ENCODE data around the gene CENPB.
A peak's percentile ranks its signal among the peaks of the same experiment; 100 is the strongest.

Gene CENPB

GRCh38 chr20:3820901-3821727 lies 34.6 kb upstream of the CENPB start:
- Histone ChIP-seq H3K4me2 (ENCODE audit: insufficient read depth, low read length, poor library complexity, severe bottlenecking) (peak overlapping the region; percentile 78), H3K4ac (ENCODE audit: low read length) (no peak overlapping the region), H3K9me3 (replicated peaks in 1 of 2; ENCODE audit: control insufficient read depth in 2 of 2, insufficient read depth in 1 of 2, low read depth in 1 of 2, low read length in 2 of 2) (no peaks in the 10 kb centered on the region), H3K18ac (ENCODE audit: low read length) (peak overlapping the region; percentile 87), H3K27me3 (ENCODE audit: control insufficient read depth in 3 of 3, insufficient read depth in 3 of 3, low read depth in 1 of 3, low read length in 3 of 3) (no peaks in the 10 kb centered on the region), H2BK120ac (ENCODE audit: low read depth, low read length) (no peak overlapping the region), H3K23ac (ENCODE audit: low read depth, low read length, poor library complexity) (no peak overlapping the region), H3K27ac (replicated peaks; ENCODE audit: low read length) (peak overlapping the region; percentile 29), H4K91ac (ENCODE audit: low read depth, low read length, poor library complexity) (no peak overlapping the region), H3K4me3 (ENCODE audit: low read length in 2 of 2) (peak overlapping the region; percentile 82 to 94), H2AFZ (ENCODE audit: low read length) (peak overlapping the region; percentile 100), H3K79me1 (ENCODE audit: low read depth, low read length) (peaks cover 3% of the 10 kb centered on the region), H2BK12ac (ENCODE audit: low read length) (no peak overlapping the region), H2BK5ac (ENCODE audit: low read length) (no peak overlapping the region), H3K14ac (ENCODE audit: low read length) (no peak overlapping the region), H3K36me3 (replicated peaks in 1 of 2; ENCODE audit: control insufficient read depth in 2 of 2, insufficient read depth in 2 of 2, low read length in 2 of 2) (peaks cover 6 to 24% of the 10 kb centered on the region in 2 donors), H2BK15ac (ENCODE audit: low read length) (no peak overlapping the region), H3K9ac (ENCODE audit: low read depth, low read length, poor library complexity) (no peak overlapping the region), H3K4me1 (ENCODE audit: control insufficient read depth in 2 of 2, insufficient read depth in 1 of 2, low read depth in 1 of 2, low read length in 2 of 2) (peaks cover 5 to 6% of the 10 kb centered on the region in 2 donors), H4K8ac (ENCODE audit: low read depth, low read length) (no peak overlapping the region), H2AK5ac (ENCODE audit: low read depth, low read length) (no peak overlapping the region)
- DNase-seq (ENCODE audit: low spot score): no peak
- no CpG with 5 or more reads among the region's 20 CpGs for WGBS, 2 donors (ENCODE audit: extremely low coverage in 2 of 2, insufficient read length in 2 of 2, insufficient replicate concordance in 1 of 2)

GRCh38 chr20:3820048-3820900 lies 33.7 kb upstream of the CENPB start, which contains the start of gene AP5S1:
Gene AP5S1 (plus strand): TSS chr20:3820547. CDS start chr20:3822118, 1,571 bp downstream.
- H3K9ac ChIP-seq (ENCODE audit: low read depth, low read length, poor library complexity): peak within 1 kb of the TSS; percentile 99
- peak within 1 kb of the TSS; percentile 96 for H3K27ac ChIP-seq (replicated peaks; ENCODE audit: low read length)
- no peak within 1 kb of the TSS for H3K4ac ChIP-seq (ENCODE audit: low read length)
- H3K4me2 ChIP-seq (ENCODE audit: insufficient read depth, low read length, poor library complexity, severe bottlenecking): peak within 1 kb of the TSS; percentile 78
- H2AFZ ChIP-seq (ENCODE audit: low read length): peak within 1 kb of the TSS; percentile 100
- no CpG with 5 or more reads among the region's 96 CpGs for WGBS, 2 donors (ENCODE audit: extremely low coverage in 2 of 2, insufficient read length in 2 of 2, insufficient replicate concordance in 1 of 2)
- H2BK120ac ChIP-seq (ENCODE audit: low read depth, low read length): no peak within 1 kb of the TSS
- peak within 1 kb of the TSS; percentile 100 for H3K14ac ChIP-seq (ENCODE audit: low read length)
- H3K79me1 ChIP-seq (ENCODE audit: low read depth, low read length): peaks cover 3% of the 10 kb centered on the region
- peak within 1 kb of the TSS; percentile 100 for H3K18ac ChIP-seq (ENCODE audit: low read length)
- H3K9me3 ChIP-seq (replicated peaks in 1 of 2; ENCODE audit: control insufficient read depth in 2 of 2, insufficient read depth in 1 of 2, low read depth in 1 of 2, low read length in 2 of 2): no peaks in the 10 kb centered on the region
- H2AK5ac ChIP-seq (ENCODE audit: low read depth, low read length): peak within 1 kb of the TSS; percentile 93
- H2BK15ac ChIP-seq (ENCODE audit: low read length): peak within 1 kb of the TSS; percentile 52
- H3K4me3 ChIP-seq (ENCODE audit: low read length in 2 of 2): peak within 1 kb of the TSS; percentile 94 to 99
- H2BK5ac ChIP-seq (ENCODE audit: low read length): peak within 1 kb of the TSS; percentile 91
- no peaks in the 10 kb centered on the region for H3K27me3 ChIP-seq (ENCODE audit: control insufficient read depth in 3 of 3, insufficient read depth in 3 of 3, low read depth in 1 of 3, low read length in 3 of 3)
- no peak within 1 kb of the TSS for H4K91ac ChIP-seq (ENCODE audit: low read depth, low read length, poor library complexity)
- H3K23ac ChIP-seq (ENCODE audit: low read depth, low read length, poor library complexity): peak within 1 kb of the TSS; percentile 100
- peaks cover 6 to 24% of the 10 kb centered on the region in 2 donors for H3K36me3 ChIP-seq (replicated peaks in 1 of 2; ENCODE audit: control insufficient read depth in 2 of 2, insufficient read depth in 2 of 2, low read length in 2 of 2)
- DNase-seq (ENCODE audit: low spot score): peak; percentile 96
- peak within 1 kb of the TSS; percentile 89 for H2BK12ac ChIP-seq (ENCODE audit: low read length)
- H4K8ac ChIP-seq (ENCODE audit: low read depth, low read length): peak within 1 kb of the TSS; percentile 86
- H3K4me1 ChIP-seq (ENCODE audit: control insufficient read depth in 2 of 2, insufficient read depth in 1 of 2, low read depth in 1 of 2, low read length in 2 of 2): peaks cover 7 to 11% of the 10 kb centered on the region in 2 donors

GRCh38 chr20:3819411-3820047 lies 33.0 kb upstream of the CENPB start:
- H3K23ac ChIP-seq (ENCODE audit: low read depth, low read length, poor library complexity): peak overlapping the region; percentile 100
- H3K9ac ChIP-seq (ENCODE audit: low read depth, low read length, poor library complexity): peak overlapping the region; percentile 99
- no CpG with 5 or more reads among the region's 20 CpGs for WGBS, 2 donors (ENCODE audit: extremely low coverage in 2 of 2, insufficient read length in 2 of 2, insufficient replicate concordance in 1 of 2)
- H2BK15ac ChIP-seq (ENCODE audit: low read length): no peak overlapping the region
- peak overlapping the region; percentile 1 for H3K18ac ChIP-seq (ENCODE audit: low read length)
- H4K8ac ChIP-seq (ENCODE audit: low read depth, low read length): no peak overlapping the region
- no peak for DNase-seq (ENCODE audit: low spot score)
- H4K91ac ChIP-seq (ENCODE audit: low read depth, low read length, poor library complexity): no peak overlapping the region
- no peak overlapping the region for H2BK120ac ChIP-seq (ENCODE audit: low read depth, low read length)
- H3K4me1 ChIP-seq (ENCODE audit: control insufficient read depth in 2 of 2, insufficient read depth in 1 of 2, low read depth in 1 of 2, low read length in 2 of 2): peaks cover 7 to 11% of the 10 kb centered on the region in 2 donors
- peaks cover 6 to 24% of the 10 kb centered on the region in 2 donors for H3K36me3 ChIP-seq (replicated peaks in 1 of 2; ENCODE audit: control insufficient read depth in 2 of 2, insufficient read depth in 2 of 2, low read length in 2 of 2)
- no peak overlapping the region for H2BK12ac ChIP-seq (ENCODE audit: low read length)
- H3K4me3 ChIP-seq (ENCODE audit: low read length in 2 of 2): peak overlapping the region; percentile 94 to 99
- H3K9me3 ChIP-seq (replicated peaks in 1 of 2; ENCODE audit: control insufficient read depth in 2 of 2, insufficient read depth in 1 of 2, low read depth in 1 of 2, low read length in 2 of 2): no peaks in the 10 kb centered on the region
- peak overlapping the region; percentile 60 for H3K4me2 ChIP-seq (ENCODE audit: insufficient read depth, low read length, poor library complexity, severe bottlenecking)
- H3K27me3 ChIP-seq (ENCODE audit: control insufficient read depth in 3 of 3, insufficient read depth in 3 of 3, low read depth in 1 of 3, low read length in 3 of 3): no peaks in the 10 kb centered on the region
- peak overlapping the region; percentile 96 for H3K27ac ChIP-seq (replicated peaks; ENCODE audit: low read length)
- H2AFZ ChIP-seq (ENCODE audit: low read length): peak overlapping the region; percentile 100
- no peak overlapping the region for H3K4ac ChIP-seq (ENCODE audit: low read length)
- H3K79me1 ChIP-seq (ENCODE audit: low read depth, low read length): peaks cover 3% of the 10 kb centered on the region
- peak overlapping the region; percentile 67 for H2AK5ac ChIP-seq (ENCODE audit: low read depth, low read length)
- no peak overlapping the region for H2BK5ac ChIP-seq (ENCODE audit: low read length)
- H3K14ac ChIP-seq (ENCODE audit: low read length): no peak overlapping the region
